Tongue (tissue), 2 donors: ENCODE measurements around the gene DENND2D. TPM values are rescaled to one million over a fixed set of nuclear protein-coding genes. Genes with fewer than 3 reads are reported as not detected.
"Not testable (repeated sequence)": the region's sequence is repeated elsewhere in the genome, so short reads cannot be mapped to it uniquely, and the experiment has no call there.

Experiments
- DNase-seq: peaks from one replicate; pipeline ENCODE4 v3.0.0-alpha.2; 2015
- total RNA-seq: library from RNA; depleted of rRNA; stranded (reverse); fragments of >200 nt; gene quantifications from one replicate; pipeline ENCODE4 v1.2.3, GENCODE V29; 2014

Gene DENND2D
- total RNA-seq, 1 donor from 2014 or later: 12.0 TPM

GRCh38 chr1:111221633-111222291, 21.3 kb upstream of the DENND2D start:
- DNase-seq: no peak

DNA sequence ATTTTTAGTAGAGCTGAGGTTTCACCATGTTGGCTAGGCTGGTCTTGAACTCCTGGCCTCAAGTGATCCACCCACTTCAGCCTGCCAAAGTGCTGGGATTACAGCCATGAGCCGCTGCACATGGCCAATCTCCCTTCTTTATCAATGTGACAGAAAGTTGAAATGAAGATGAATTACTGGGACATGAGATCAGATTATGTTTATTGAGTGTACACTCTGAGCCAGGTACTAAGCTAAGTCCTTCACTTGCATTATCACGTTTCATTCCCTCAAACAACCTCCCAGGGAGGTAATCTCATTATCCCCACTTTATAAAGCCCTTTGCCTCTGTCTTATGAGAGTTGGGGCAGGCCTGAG, 20.8 kb upstream of the DENND2D start:
- no peak for DNase-seq

- no peak for DNase-seq
Measured at GRCh38 chr1:111220302-111220890, 19.9 kb upstream of the DENND2D start.

DNA sequence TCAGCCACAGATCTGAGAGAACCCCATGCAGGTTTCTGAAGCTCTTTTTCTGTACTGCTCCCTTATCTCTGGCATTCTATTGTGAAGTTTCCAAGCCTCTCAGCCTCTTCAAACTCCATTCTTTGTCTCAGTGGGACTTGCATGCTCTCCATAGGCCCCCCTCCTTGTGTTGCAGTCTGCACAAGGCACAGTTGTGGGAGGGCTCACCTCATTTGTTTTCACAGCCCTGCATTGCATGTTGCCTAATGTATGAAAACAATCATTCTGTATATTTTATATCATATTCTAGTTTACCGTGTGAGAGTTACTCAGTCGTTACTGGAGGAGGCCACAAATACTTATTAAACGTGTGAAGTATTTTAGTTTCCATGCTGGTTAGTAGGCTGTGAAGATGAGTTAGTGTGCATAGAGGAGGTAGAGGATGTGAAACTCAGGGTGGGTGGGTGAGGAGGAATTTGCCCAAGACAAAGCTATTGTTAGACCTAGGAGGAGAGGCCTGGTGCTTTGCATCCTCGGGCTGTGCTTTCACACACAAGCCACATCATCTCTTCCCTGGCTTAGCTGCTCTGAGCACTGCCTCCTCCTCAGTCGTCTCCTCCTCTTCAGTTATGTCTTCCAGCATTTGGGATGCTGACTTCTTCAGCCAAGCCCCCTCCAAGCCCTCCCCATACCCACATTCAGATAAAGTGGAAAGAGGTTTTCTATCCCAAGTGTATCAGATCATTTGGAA, 19.3 kb upstream of the DENND2D start:
- no peak for DNase-seq

GRCh38 chr1:111218701-111219556, 18.5 kb upstream of the DENND2D start:
- DNase-seq: no peak

DNA sequence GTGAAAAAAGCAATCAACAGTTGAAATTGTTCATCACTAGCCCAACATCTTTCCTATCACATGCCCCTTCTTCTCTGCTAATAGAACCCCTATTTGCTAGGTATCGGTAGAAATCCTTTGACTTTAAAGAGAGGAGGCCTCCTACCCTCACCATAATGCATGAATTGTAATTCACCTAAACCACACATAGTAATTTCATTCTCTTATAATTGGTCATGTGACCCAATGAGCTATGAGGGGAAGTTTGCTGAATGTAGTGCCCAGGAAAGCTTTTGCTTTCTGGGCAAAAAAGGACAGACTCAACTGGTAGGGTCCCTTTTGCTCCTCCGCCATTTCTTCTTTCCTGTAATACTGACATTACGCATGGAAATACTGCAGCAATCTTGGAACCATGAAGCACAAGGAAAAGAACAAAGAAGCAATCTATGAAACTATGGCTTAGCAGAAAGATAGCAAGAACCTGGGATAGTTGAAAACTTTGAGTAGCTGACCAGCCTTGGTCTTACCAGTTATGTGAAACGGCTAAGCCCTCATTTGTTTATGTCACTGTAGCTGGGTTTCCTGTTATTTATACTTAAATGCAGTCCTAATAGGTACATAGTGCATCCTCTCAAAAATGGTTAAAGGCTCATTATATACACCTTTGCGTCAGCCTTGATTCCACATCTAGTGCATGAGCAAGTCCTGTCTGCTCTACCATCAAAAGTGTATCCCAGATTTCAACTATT, 16.9 kb upstream of the DENND2D start:
- no peak for DNase-seq

DNA sequence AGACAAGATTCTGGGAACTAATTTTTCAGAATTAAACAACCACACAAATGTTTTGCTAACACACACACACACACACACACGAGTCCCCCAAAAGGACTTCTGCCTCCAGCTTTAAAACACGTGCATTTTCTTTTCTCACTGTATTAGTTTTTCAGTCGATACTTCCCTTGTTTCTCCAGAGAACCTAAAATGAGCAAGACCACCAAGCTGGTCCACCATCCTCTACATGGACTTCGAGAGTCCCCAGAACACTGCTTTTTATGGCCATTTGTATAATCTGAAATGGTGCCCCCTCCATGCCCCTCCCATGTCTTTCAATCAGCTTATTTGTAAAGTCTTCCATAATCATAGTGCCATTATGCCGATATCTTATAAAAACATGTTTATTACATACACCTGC, 16.3 kb upstream of the DENND2D start:
- no peak for DNase-seq

DNA sequence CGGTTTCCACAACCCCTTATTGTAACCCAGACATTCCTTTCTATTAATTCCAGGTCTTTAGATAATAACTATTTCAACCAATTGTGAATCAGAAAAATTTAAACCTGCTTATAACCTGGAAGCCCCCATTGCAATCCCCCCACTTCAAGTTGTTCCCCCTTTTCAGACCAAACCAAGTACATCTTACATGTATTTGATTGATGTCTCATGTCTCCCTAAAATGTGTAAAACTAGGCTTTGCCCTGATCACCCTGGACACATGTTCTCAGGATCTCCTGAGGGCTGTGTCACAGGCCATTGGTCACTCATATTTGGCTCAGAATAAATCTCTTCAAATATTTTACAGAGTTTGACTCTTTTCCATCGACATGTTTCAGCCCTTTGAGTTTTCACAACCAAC, 14.8 kb upstream of the DENND2D start:
- DNase-seq: not testable (repeated sequence)

GRCh38 chr1:111214884-111215283, 14.4 kb upstream of the DENND2D start:
- DNase-seq: no peak

GRCh38 chr1:111214074-111214801, 13.8 kb upstream of the DENND2D start:
- DNase-seq: no peak

GRCh38 chr1:111213412-111213811, 13.0 kb upstream of the DENND2D start:
- DNase-seq: no peak

- DNase-seq: no peak
Measured at GRCh38 chr1:111212634-111213335, 12.3 kb upstream of the DENND2D start.

DNA sequence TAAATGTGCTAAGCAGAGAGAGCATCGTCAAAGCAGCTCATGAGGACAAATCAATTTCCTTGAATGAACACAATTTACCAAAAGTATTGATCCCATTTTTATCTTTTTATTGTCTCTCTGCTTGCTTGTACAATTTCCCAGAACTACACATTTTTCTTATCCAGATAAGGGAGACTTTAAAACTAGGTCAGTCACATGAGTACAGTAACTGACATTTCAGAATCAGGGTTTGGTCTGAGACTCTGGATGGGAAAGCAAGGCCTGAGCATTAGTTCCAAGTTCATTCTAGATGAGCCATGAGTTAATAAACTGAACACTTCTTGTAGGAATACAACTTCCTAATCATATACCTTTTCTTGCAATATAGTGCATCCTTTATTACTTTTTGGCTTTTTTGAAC, 11.5 kb upstream of the DENND2D start:
- DNase-seq: no peak

DNA sequence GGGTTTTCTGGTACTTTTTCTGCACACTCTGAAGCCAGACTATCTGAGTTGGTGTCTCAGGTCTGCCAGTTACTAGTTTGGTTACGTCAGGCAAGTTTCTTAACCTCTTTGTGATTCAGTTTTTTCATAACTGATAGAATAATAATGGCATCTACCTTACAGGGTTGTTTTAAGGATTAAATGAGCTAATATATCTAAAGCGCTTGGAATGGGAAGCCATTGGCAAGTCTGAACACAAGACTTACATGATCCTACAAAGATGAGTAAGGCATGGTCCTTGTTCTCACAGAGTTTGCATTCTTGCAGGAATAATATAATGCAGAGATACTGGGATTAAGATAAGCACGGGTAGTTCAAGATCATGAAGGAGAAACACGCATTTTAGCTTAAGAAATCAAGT, 9.2 kb upstream of the DENND2D start:
- no peak for DNase-seq

GRCh38 chr1:111208921-111209320, 8.5 kb upstream of the DENND2D start:
- DNase-seq: no peak

- no peak for DNase-seq
Measured at GRCh38 chr1:111205714-111206050, 5.2 kb upstream of the DENND2D start.

DNA sequence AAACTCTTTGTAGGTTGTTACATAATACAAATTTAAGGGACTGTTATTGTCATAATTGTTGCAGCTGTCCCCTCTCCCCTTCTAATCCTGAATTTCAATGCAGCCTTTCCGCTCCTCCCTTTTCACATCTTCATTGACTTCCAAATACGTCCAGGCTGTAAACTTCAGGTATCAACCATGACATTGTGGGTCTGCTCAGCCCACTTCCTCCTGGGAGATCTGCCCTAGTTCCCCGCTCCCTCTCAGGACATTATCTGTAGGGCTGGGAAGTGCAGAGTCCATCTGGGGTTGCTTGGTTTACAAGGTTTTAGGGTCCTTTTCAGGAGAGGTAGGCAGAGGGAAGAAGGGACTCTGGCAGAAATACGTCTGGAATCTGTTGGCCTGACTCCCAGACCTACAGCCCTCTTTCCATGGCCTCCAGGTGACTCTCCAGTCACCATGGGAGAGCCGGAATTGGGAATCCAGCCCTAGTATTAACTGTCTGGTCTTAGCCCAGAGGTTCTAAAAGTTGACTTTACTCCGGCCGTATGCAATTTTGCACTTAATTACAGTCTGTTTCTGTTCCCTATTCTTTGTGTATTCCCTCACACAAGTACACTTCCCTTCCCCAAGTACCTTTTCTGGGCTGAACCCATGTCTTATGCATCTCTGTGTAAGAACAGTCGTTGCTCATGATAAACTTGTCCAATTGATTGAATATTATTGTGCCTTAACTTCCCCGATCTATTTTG, 4.7 kb upstream of the DENND2D start:
- no peak for DNase-seq

- peak; percentile 25 for DNase-seq
Measured at GRCh38 chr1:111204201-111204982, 3.9 kb upstream of the DENND2D start.

- peak; percentile 33 for DNase-seq
Measured at GRCh38 chr1:111203681-111204200, 3.3 kb upstream of the DENND2D start.
